ENCODE measurements around the gene LETMD1. TPM values are rescaled to one million over a fixed set of nuclear protein-coding genes. Genes with fewer than 3 reads are reported as not detected.

Gene LETMD1
- total and polyA plus RNA-seq, 9 of the 15 experiments (the other 6 are each of a cell fraction or from before 2014, with no cell fraction given): 58.7 to 163 (median 75.4) TPM

DNA sequence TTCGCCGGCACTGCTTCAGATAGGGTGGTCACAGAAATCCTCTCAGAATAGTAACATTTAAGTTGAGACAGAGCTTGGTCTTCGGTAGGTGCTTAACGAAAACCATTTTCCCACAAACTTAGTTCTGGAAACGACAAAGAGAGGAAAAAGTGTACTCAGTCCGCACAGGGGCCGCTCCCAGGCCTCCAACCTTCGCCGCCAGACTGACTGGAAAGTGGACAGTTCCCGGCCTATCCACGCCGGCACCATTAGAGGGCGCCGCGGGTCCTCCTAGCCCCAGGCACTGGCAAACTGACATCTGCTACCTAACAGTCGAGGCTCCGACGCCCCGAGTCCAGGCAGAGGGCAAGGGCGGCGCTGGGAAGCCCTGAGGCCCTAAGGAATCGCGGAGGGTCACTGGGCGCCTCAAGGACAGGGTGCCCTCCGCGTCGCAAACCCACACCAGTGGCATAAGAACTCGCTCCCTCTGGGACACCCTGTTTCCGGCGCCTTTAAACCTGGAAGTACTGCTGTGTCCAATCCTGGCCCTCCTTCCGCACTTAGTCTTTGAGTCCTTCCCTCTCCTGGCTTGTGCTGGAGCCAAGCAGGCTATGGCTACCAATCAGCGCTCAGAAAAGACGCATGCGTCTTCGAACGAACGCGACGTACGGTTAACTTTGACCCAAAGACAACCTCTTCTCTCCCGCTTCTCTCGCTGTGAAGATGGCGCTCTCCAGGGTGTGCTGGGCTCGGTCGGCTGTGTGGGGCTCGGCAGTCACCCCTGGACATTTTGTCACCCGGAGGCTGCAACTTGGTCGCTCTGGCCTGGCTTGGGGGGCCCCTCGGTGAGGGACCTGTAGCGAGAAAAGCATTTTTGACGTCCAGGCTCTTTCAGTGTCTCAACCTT lies at the start of gene LETMD1 (continued):
- TF ChIP-seq, protein P1, sequence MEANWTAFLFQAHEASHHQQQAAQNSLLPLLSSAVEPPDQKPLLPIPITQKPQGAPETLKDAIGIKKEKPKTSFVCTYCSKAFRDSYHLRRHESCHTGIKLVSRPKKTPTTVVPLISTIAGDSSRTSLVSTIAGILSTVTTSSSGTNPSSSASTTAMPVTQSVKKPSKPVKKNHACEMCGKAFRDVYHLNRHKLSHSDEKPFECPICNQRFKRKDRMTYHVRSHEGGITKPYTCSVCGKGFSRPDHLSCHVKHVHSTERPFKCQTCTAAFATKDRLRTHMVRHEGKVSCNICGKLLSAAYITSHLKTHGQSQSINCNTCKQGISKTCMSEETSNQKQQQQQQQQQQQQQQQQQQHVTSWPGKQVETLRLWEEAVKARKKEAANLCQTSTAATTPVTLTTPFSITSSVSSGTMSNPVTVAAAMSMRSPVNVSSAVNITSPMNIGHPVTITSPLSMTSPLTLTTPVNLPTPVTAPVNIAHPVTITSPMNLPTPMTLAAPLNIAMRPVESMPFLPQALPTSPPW (CRISPR knock-in tag; IDR thresholded peaks at IDR 0.05): peak; percentile 45
- peak; percentile 96 for TF ChIP-seq RBFOX2 (IDR thresholded peaks at IDR 0.05; ENCODE audit: low read depth, low read length)
- 0 out of 2 replicates have a peak, but pooled peaks have one; percentile 13 for TF ChIP-seq ZBTB7A (IDR thresholded peaks at IDR 0.05; ENCODE audit: borderline replicate concordance, control insufficient read depth, low read depth, low read length)
- TF ChIP-seq RNF219 (CRISPR knock-in tag; IDR thresholded peaks at IDR 0.05): 0 out of 2 replicates have a peak, but pooled peaks have one; percentile 30
- TF ChIP-seq, protein P2, sequence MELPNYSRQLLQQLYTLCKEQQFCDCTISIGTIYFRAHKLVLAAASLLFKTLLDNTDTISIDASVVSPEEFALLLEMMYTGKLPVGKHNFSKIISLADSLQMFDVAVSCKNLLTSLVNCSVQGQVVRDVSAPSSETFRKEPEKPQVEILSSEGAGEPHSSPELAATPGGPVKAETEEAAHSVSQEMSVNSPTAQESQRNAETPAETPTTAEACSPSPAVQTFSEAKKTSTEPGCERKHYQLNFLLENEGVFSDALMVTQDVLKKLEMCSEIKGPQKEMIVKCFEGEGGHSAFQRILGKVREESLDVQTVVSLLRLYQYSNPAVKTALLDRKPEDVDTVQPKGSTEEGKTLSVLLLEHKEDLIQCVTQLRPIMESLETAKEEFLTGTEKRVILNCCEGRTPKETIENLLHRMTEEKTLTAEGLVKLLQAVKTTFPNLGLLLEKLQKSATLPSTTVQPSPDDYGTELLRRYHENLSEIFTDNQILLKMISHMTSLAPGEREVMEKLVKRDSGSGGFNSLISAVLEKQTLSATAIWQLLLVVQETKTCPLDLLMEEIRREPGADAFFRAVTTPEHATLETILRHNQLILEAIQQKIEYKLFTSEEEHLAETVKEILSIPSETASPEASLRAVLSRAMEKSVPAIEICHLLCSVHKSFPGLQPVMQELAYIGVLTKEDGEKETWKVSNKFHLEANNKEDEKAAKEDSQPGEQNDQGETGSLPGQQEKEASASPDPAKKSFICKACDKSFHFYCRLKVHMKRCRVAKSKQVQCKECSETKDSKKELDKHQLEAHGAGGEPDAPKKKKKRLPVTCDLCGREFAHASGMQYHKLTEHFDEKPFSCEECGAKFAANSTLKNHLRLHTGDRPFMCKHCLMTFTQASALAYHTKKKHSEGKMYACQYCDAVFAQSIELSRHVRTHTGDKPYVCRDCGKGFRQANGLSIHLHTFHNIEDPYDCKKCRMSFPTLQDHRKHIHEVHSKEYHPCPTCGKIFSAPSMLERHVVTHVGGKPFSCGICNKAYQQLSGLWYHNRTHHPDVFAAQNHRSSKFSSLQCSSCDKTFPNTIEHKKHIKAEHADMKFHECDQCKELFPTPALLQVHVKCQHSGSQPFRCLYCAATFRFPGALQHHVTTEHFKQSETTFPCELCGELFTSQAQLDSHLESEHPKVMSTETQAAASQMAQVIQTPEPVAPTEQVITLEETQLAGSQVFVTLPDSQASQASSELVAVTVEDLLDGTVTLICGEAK (IDR thresholded peaks at IDR 0.05): peak; percentile 84
- TF ChIP-seq, protein P2 (CRISPR knock-in tag; IDR thresholded peaks at IDR 0.05): no peak
- peak; percentile 65 for TF ChIP-seq SP1 (CRISPR knock-in tag; IDR thresholded peaks at IDR 0.05)
- TF ChIP-seq, protein P3, sequence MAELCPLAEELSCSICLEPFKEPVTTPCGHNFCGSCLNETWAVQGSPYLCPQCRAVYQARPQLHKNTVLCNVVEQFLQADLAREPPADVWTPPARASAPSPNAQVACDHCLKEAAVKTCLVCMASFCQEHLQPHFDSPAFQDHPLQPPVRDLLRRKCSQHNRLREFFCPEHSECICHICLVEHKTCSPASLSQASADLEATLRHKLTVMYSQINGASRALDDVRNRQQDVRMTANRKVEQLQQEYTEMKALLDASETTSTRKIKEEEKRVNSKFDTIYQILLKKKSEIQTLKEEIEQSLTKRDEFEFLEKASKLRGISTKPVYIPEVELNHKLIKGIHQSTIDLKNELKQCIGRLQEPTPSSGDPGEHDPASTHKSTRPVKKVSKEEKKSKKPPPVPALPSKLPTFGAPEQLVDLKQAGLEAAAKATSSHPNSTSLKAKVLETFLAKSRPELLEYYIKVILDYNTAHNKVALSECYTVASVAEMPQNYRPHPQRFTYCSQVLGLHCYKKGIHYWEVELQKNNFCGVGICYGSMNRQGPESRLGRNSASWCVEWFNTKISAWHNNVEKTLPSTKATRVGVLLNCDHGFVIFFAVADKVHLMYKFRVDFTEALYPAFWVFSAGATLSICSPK (IDR thresholded peaks at IDR 0.05; ENCODE audit: borderline replicate concordance): no peak
- TF ChIP-seq ZFPM2 (CRISPR knock-in tag; IDR thresholded peaks at IDR 0.05): no peak

Data from K562 (cell line).